Hepatocyte (in vitro differentiated cells): ENCODE data around the gene TMEM235.

Experiments used
- EZH2 ChIP-seq: fragments of 200-600 bp; sonication (generic); IDR thresholded peaks from 2 replicates; pipeline ENCODE4 v1.6.1; 2016; ENCODE audit warnings: antibody characterized with exemption, mild to moderate bottlenecking, borderline replicate concordance
- TF ChIP-seq, protein P1 (sequence below): fragments of 200-600 bp; sonication (generic); IDR thresholded peaks from 2 replicates; pipeline ENCODE4 v1.5.1; 2016; ENCODE audit warnings: antibody characterized with exemption, mild to moderate bottlenecking; ENCODE audit not compliant: poor library complexity

DNA sequence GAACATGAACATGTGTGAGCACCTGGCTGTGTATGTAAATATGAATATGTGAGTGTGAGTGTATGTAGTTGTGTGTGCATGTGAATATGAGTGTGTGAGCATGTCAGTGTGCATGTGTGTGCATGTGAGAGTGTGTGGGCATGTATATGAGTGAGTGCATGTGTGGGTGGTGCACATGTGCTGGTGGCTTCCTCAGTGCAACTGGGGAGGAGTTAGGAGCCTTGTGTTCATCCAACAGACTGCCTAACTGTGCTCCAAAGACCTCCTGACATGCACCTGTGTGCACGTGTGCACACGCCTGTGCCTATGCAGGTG, 1.4 kb downstream of the TMEM235 start:
- TF ChIP-seq, protein P1, sequence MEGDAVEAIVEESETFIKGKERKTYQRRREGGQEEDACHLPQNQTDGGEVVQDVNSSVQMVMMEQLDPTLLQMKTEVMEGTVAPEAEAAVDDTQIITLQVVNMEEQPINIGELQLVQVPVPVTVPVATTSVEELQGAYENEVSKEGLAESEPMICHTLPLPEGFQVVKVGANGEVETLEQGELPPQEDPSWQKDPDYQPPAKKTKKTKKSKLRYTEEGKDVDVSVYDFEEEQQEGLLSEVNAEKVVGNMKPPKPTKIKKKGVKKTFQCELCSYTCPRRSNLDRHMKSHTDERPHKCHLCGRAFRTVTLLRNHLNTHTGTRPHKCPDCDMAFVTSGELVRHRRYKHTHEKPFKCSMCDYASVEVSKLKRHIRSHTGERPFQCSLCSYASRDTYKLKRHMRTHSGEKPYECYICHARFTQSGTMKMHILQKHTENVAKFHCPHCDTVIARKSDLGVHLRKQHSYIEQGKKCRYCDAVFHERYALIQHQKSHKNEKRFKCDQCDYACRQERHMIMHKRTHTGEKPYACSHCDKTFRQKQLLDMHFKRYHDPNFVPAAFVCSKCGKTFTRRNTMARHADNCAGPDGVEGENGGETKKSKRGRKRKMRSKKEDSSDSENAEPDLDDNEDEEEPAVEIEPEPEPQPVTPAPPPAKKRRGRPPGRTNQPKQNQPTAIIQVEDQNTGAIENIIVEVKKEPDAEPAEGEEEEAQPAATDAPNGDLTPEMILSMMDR = no peak
- TF ChIP-seq EZH2 = no peak
